PC-3 (cell line): ENCODE data around the gene KDM4C. TPM values are rescaled to one million over a fixed set of nuclear protein-coding genes. Genes with fewer than 3 reads are reported as not detected.

Experiments used
- ATAC-seq: fragments of 200-7000 bp; cut with Tn5 transposase; 2 replicates; pipeline ENCODE4 v1.9.1; 2020; ENCODE audit warnings: mild to moderate bottlenecking, moderate library complexity
- BruUV-seq: library from RNA; stranded (reverse); fragments of 400-500 nt; replicated peaks from 2 replicates; lab custom pipeline; 2021; lab: Mats Ljungman, UMichigan
- CTCF ChIA-PET: fragments of 300-600 bp; sonication (Branson Sonifier 250); formaldehyde crosslinking; loops from one replicate; lab custom pipeline; 2022; ENCODE audit warnings: antibody characterized with exemption; lab: Charles Lee
- POLR2A ChIA-PET: fragments of 300-600 bp; sonication (Branson Sonifier 250); formaldehyde crosslinking; loops from one replicate; lab custom pipeline; 2022; ENCODE audit warnings: antibody characterized with exemption; ENCODE audit not compliant: unreplicated experiment; lab: Charles Lee
- DNase-seq: peaks from one replicate; pipeline ENCODE4 v3.0.0-alpha.2; 2015
- H2AFZ ChIP-seq: fragments of 300-600 bp; sonication (generic); 2 replicates; pipeline ENCODE4 v1.6.0; 2016; ENCODE audit warnings: antibody characterized with exemption, low read length
- H3F3A ChIP-seq: fragments of 300-600 bp; sonication (generic); one replicate; pipeline ENCODE4 v1.6.0; 2017; ENCODE audit warnings: antibody characterized with exemption, low read length, control low read depth, mild to moderate bottlenecking; ENCODE audit not compliant: unreplicated experiment
- H3K27ac ChIP-seq: fragments of 300-600 bp; sonication (generic); 2 replicates; pipeline ENCODE4 v1.5.1; 2016; ENCODE audit warnings: mild to moderate bottlenecking, low read length
- H3K27me3 ChIP-seq: fragments of 300-600 bp; sonication (generic); 2 replicates; pipeline ENCODE4 v1.6.1; 2016; ENCODE audit warnings: low read length, mixed read lengths
- H3K36me3 ChIP-seq: fragments of 300-600 bp; sonication (generic); 2 replicates; pipeline ENCODE4 v1.6.1; 2016; ENCODE audit warnings: low read depth, mixed run types, low read length, mixed read lengths
- H3K4me1 ChIP-seq: fragments of 300-600 bp; sonication (generic); 2 replicates; pipeline ENCODE4 v1.5.1; 2016; ENCODE audit warnings: low read length; ENCODE audit not compliant: insufficient read depth
- H3K4me2 ChIP-seq: fragments of 300-600 bp; sonication (generic); 2 replicates; pipeline ENCODE4 v1.6.0; 2016; ENCODE audit warnings: low read length
- H3K4me3 ChIP-seq: fragments of 300-600 bp; sonication (generic); 2 replicates; pipeline ENCODE4 v1.5.1; 2016; ENCODE audit warnings: mild to moderate bottlenecking, low read length, mixed read lengths
- H3K79me2 ChIP-seq: fragments of 300-600 bp; sonication (generic); 2 replicates; pipeline ENCODE4 v1.6.1; 2017; ENCODE audit warnings: low read length, mixed read lengths
- H3K9ac ChIP-seq: fragments of 300-600 bp; sonication (generic); 2 replicates; pipeline ENCODE4 v1.6.0; 2016; ENCODE audit warnings: mild to moderate bottlenecking, low read length
- H3K9me2 ChIP-seq: fragments of 300-600 bp; sonication (generic); replicated peaks from 2 replicates; pipeline ENCODE4 v1.6.1; 2016; ENCODE audit warnings: mixed run types, low read length, mixed read lengths
- H3K9me3 ChIP-seq: fragments of 300-600 bp; sonication (generic); 2 replicates; pipeline ENCODE4 v1.6.1; 2016; ENCODE audit warnings: low read length, mixed read lengths
- H4K20me1 ChIP-seq: fragments of 300-600 bp; sonication (generic); 2 replicates; pipeline ENCODE4 v1.6.1; 2016; ENCODE audit warnings: low read length, mixed read lengths
- EZH2 ChIP-seq: fragments of 300-600 bp; sonication (generic); IDR thresholded peaks from one replicate; pipeline ENCODE4 v1.6.1; 2017; ENCODE audit warnings: antibody characterized with exemption, mild to moderate bottlenecking, low read length; ENCODE audit not compliant: unreplicated experiment
- EZH2phosphoT487 ChIP-seq: fragments of 300-600 bp; sonication (generic); IDR thresholded peaks from 2 replicates; pipeline ENCODE4 v1.6.1; 2018; ENCODE audit warnings: mild to moderate bottlenecking, antibody characterized with exemption, low read length, borderline replicate concordance
- intact Hi-C: fragments of 100-400 bp; cut with micrococcal nuclease; formaldehyde crosslinking; loops from 2 replicates; pipeline ENCODE4 v1.9.0; 2023
- total RNA-seq: library from RNA; depleted of rRNA; stranded (reverse); fragments of >200 nt; gene quantifications from 2 replicates; pipeline ENCODE4 v1.2.3, GENCODE V29; 2014
- TF ChIP-seq, protein P1 (sequence below): fragments of 300-600 bp; sonication (generic); conservative IDR thresholded peaks from 2 replicates; pipeline ENCODE4 v1.5.1; 2017; ENCODE audit warnings: antibody characterized with exemption, low read depth, mild to moderate bottlenecking, low read length

Gene KDM4C
- total RNA-seq, 1 experiment from 2014 or later = 27.0 TPM

DNA sequence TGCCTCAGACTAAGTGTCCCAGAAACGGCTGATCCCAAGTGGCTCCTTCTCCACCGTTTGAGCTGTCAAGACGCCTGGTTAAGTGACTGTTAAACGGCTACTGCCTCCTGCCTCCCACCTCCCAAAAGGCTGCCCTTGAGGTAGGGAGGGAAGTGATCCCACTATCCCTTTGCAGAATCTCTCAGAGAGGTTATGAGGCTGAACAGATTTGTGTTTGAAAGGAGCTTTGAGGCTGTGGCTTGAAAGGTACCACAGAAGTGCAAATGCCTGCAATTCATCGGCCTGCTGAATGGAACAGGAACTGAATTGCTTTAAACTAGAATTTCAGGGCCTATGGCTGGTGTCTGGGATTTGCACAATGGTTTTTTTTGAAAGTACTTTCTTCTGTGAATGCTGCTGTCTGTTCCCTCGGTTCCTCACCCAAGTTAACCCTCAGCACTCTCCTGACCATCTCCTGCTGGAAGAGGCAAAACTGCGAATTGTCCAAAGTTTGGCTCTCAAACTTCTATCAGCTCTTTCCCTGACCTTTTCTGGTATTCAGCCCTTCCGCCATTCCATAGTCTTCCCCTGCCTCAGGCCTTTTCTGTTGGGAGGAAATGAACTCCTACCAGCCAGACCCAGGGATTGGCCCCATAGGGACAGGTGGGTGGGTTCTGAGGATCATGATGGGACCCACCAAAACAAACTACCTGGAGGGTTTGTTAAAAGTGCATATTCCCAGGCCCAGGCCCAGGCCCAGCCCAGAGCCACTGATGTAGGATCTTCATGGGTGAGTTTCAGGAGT is 453.3 kb downstream of the KDM4C start:
- no TSS peak for BruUV-seq
- no peak for ATAC-seq

DNA sequence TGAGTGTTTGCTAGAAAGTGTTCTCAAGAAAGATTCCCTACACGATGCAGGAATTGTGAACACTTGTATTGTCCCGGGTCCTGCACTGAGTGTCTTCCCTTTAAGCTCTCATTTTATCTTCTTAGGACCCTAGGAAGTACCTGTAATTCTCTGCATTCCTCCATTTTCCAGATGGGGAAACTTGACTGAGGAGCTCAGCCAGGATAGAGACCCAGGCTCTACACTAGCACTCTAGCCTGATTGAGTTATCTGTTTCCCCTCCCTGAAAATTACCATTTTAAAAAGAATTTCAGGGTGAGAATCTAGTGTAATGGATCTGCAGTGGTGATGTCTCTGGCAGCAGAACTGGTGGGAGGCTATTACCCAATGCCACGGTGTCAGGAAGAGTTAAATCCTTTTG is 453.9 kb downstream of the KDM4C start:
- Histone ChIP-seq H3K79me2 (no peaks in the 10 kb centered on the region), H3K9me2 (no peaks in the 10 kb centered on the region), H3K27me3 (no peaks in the 10 kb centered on the region), H3K9me3 (no peaks in the 10 kb centered on the region), H3K9ac (no peak overlapping the region), H3K36me3 (no peaks in the 10 kb centered on the region), H3K4me2 (no peak overlapping the region), H3K4me3 (no peak overlapping the region), H4K20me1 (no peaks in the 10 kb centered on the region), H3K4me1 (peaks cover 5% of the 10 kb centered on the region; the same call in 1 of the 2 replicates), H3F3A (no peaks in the 10 kb centered on the region), H3K27ac (no peak overlapping the region), H2AFZ (no peak overlapping the region)
- POLR2A ChIA-PET = no interaction called here
- DNase-seq (no peak), ATAC-seq (no peak)
- intact Hi-C loops = no loop called here
- TF ChIP-seq, protein P1, sequence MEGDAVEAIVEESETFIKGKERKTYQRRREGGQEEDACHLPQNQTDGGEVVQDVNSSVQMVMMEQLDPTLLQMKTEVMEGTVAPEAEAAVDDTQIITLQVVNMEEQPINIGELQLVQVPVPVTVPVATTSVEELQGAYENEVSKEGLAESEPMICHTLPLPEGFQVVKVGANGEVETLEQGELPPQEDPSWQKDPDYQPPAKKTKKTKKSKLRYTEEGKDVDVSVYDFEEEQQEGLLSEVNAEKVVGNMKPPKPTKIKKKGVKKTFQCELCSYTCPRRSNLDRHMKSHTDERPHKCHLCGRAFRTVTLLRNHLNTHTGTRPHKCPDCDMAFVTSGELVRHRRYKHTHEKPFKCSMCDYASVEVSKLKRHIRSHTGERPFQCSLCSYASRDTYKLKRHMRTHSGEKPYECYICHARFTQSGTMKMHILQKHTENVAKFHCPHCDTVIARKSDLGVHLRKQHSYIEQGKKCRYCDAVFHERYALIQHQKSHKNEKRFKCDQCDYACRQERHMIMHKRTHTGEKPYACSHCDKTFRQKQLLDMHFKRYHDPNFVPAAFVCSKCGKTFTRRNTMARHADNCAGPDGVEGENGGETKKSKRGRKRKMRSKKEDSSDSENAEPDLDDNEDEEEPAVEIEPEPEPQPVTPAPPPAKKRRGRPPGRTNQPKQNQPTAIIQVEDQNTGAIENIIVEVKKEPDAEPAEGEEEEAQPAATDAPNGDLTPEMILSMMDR = no peak
- no peak for TF ChIP-seq EZH2phosphoT487
- no peak for TF ChIP-seq EZH2
- BruUV-seq = no TSS peak
- CTCF ChIA-PET = no interaction called here

More for the DNA sequence above, 453.3 kb downstream of the KDM4C start:
- Histone ChIP-seq H3K27ac (no peak overlapping the region), H3K27me3 (no peaks in the 10 kb centered on the region), H3K9me2 (no peaks in the 10 kb centered on the region), H3K9ac (no peak overlapping the region), H4K20me1 (no peaks in the 10 kb centered on the region), H2AFZ (no peak overlapping the region), H3K36me3 (no peaks in the 10 kb centered on the region), H3K9me3 (no peaks in the 10 kb centered on the region), H3K4me3 (no peak overlapping the region), H3F3A (no peaks in the 10 kb centered on the region), H3K4me2 (no peak overlapping the region), H3K79me2 (no peaks in the 10 kb centered on the region), H3K4me1 (no peaks in the 10 kb centered on the region)
- ChIA-PET POLR2A (no interaction called here), CTCF (no interaction called here)
- TF ChIP-seq, protein P1 = no peak
- TF ChIP-seq EZH2 = no peak
- intact Hi-C loops = no loop called here
- DNase-seq = no peak

DNA sequence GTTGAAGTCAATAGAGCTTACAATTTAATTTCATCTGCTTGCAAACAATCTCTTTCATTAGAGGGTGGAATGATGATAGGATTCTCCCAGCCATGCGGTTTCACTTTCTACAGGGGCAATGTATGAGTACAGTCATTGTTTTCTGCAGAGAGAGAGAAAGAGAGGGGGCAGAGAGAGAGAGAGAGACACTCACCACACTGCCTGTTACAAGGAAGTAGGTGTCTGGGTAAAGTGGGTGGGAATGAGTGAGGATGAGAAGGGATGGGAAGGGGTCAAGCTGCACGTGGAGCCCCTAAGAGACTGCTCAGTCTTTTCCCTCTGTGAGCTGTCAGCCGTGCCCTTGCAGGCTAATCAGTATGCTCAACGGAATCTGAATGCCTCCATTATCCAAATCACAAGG is 454.3 kb downstream of the KDM4C start:
- Histone ChIP-seq H3K79me2 (no peaks in the 10 kb centered on the region), H3F3A (no peaks in the 10 kb centered on the region), H2AFZ (no peak overlapping the region), H4K20me1 (no peaks in the 10 kb centered on the region), H3K9ac (no peak overlapping the region), H3K4me3 (no peak overlapping the region), H3K4me1 (peaks cover 7% of the 10 kb centered on the region; the same call in 1 of the 2 replicates), H3K36me3 (no peaks in the 10 kb centered on the region), H3K9me2 (no peaks in the 10 kb centered on the region), H3K27me3 (no peaks in the 10 kb centered on the region), H3K27ac (no peak overlapping the region), H3K4me2 (no peak overlapping the region), H3K9me3 (no peaks in the 10 kb centered on the region)
- no TSS peak for BruUV-seq
- intact Hi-C loops = no loop called here
- ATAC-seq (no peak), DNase-seq (no peak)
- CTCF ChIA-PET = no interaction called here
- TF ChIP-seq EZH2phosphoT487 = no peak
- POLR2A ChIA-PET = no interaction called here
